Skeletal muscle satellite cell (primary cell): ENCODE data around the gene KCNE5. TPM values are rescaled to one million over a fixed set of nuclear protein-coding genes. Genes with fewer than 3 reads are reported as not detected.
"Not testable (repeated sequence)": the region's sequence is repeated elsewhere in the genome, so short reads cannot be mapped to it uniquely, and the experiment has no call there.

Source experiments
- H3K27me3 ChIP-seq: 2 replicates; pipeline ENCODE4 v1.7.0; 2013; ENCODE audit warnings: low read length; ENCODE audit not compliant: control insufficient read depth, insufficient read depth
- H3K36me3 ChIP-seq: 2 replicates; pipeline ENCODE4 v1.7.0; 2013; ENCODE audit warnings: mild to moderate bottlenecking, control low read depth, low read length; ENCODE audit not compliant: insufficient read depth
- H3K4me1 ChIP-seq: 2 replicates; pipeline ENCODE4 v1.7.0; 2013; ENCODE audit warnings: low read length; ENCODE audit not compliant: control insufficient read depth, insufficient read depth
- H3K4me2 ChIP-seq: 2 replicates; pipeline ENCODE4 v1.7.0; 2013; ENCODE audit warnings: mild to moderate bottlenecking, low read length
- H3K4me3 ChIP-seq: 2 replicates; pipeline ENCODE4 v1.7.0; 2013; ENCODE audit warnings: low read length
- H3K9ac ChIP-seq: 2 replicates; pipeline ENCODE4 v1.7.0; 2013; ENCODE audit warnings: mild to moderate bottlenecking, low read depth, low read length, moderate library complexity
- H3K9me3 ChIP-seq: replicated peaks from 2 replicates; pipeline ENCODE4 v1.7.0; 2013; ENCODE audit warnings: mild to moderate bottlenecking, control low read depth, low read length
- small RNA-seq: library from RNA; depleted of rRNA; stranded (forward); fragments of <200 nt; gene quantifications from one replicate; pipeline ENCODE3, GENCODE V24; 2012

KCNE5 gene

DNA sequence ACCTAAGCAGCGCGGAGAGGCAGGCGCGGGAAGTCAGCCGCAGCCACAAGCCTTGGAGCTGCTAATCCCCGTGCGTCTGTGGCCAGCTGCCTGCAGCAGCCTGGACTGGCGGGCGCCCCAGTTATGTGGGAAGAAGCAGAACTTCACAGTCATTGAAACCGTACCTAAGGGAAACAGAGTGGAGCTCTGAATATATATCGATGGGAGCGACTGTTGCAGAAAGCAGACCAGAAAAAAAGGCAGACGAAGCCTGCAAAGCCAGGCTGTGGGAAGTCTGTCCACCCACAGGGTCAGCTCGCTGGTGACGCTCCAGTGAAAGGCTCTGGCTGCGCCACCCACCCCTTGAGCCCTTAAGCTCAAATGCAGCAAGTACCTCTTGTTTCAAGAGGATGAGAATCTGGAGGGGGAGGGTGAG lies 24.7 kb downstream of the KCNE5 start:
- H3K9ac ChIP-seq = no peak overlapping the region
- no peaks in the 10 kb centered on the region for H3K4me1 ChIP-seq
- peaks cover 45% of the 10 kb centered on the region for H3K27me3 ChIP-seq
- no peaks in the 10 kb centered on the region for H3K9me3 ChIP-seq
- H3K36me3 ChIP-seq = no peaks in the 10 kb centered on the region
- peak overlapping the region; percentile 48 for H3K4me2 ChIP-seq
- no peak overlapping the region for H3K4me3 ChIP-seq

- H3K9me3 ChIP-seq = no peaks in the 10 kb centered on the region
- H3K9ac ChIP-seq = no peak overlapping the region
- peaks cover 41% of the 10 kb centered on the region for H3K27me3 ChIP-seq
- no peaks in the 10 kb centered on the region for H3K36me3 ChIP-seq
- no peaks in the 10 kb centered on the region for H3K4me1 ChIP-seq
- no peak overlapping the region for H3K4me3 ChIP-seq
- no peak overlapping the region for H3K4me2 ChIP-seq
Measured at GRCh38 chrX:109596015-109596414, 29.0 kb downstream of the KCNE5 start.

DNA sequence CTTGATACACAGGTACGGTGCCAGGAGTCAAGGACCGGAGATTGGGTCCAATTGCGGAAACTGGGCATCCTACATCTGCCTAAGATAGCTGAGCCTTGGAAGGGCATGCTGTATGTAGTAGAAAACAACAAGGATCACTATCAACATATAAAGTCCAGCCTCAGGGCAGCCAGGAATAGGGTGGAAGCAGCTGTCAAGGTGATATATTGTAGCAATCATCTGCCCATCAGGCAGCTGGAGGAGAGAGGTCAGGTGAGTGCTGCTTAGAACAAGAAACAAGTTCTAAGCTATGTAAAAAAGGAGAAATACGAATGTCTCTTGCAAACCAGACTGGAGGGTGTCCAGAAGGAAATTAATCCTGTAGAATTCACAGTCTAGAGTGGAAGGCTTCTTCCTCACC lies 34.8 kb downstream of the KCNE5 start:
- H3K4me2 ChIP-seq = no peak overlapping the region
- no peaks in the 10 kb centered on the region for H3K36me3 ChIP-seq
- no peaks in the 10 kb centered on the region for H3K9me3 ChIP-seq
- no peak overlapping the region for H3K9ac ChIP-seq
- H3K4me1 ChIP-seq = no peaks in the 10 kb centered on the region
- peaks cover 62% of the 10 kb centered on the region for H3K27me3 ChIP-seq
- H3K4me3 ChIP-seq = no peak overlapping the region

GRCh38 chrX:109585488-109585887 lies 39.5 kb downstream of the KCNE5 start:
- no peak overlapping the region for H3K4me2 ChIP-seq
- H3K9ac ChIP-seq = no peak overlapping the region
- no peak overlapping the region for H3K4me3 ChIP-seq
- no peaks in the 10 kb centered on the region for H3K4me1 ChIP-seq
- H3K36me3 ChIP-seq = no peaks in the 10 kb centered on the region
- no peaks in the 10 kb centered on the region for H3K9me3 ChIP-seq
- peaks cover 49% of the 10 kb centered on the region for H3K27me3 ChIP-seq

DNA sequence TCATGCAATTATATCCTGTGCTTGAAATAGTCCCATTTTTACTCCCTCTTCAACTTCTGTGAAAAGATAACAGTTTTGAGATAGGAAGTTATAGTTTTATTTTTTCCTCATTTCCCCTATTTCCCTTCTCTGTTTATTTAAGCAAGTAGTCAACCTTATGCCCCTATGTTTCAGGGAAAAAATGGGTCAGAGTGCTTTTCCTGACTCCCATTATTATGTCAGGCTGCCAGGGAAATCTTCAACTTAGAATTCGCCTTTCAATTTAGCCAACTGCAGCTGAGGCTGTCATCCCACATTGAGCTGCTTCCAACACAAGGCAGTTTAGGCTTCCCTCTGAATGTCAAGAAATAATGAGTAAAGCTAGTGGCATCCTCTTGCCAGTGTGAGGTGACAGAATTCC lies 46.1 kb downstream of the KCNE5 start:
- H3K4me3 ChIP-seq = no peak overlapping the region
- no peaks in the 10 kb centered on the region for H3K36me3 ChIP-seq
- H3K27me3 ChIP-seq = peaks cover 39% of the 10 kb centered on the region
- H3K4me2 ChIP-seq = no peak overlapping the region
- H3K9me3 ChIP-seq = no peaks in the 10 kb centered on the region
- H3K4me1 ChIP-seq = no peaks in the 10 kb centered on the region
- H3K9ac ChIP-seq = no peak overlapping the region

- no peak overlapping the region for H3K4me2 ChIP-seq
- no peak overlapping the region for H3K9ac ChIP-seq
- no peak overlapping the region for H3K4me3 ChIP-seq
- peaks cover 52% of the 10 kb centered on the region for H3K27me3 ChIP-seq
- no peaks in the 10 kb centered on the region for H3K36me3 ChIP-seq
- H3K4me1 ChIP-seq = no peaks in the 10 kb centered on the region
- H3K9me3 ChIP-seq = no peaks in the 10 kb centered on the region
Measured at GRCh38 chrX:109577055-109577454, 47.9 kb downstream of the KCNE5 start.

DNA sequence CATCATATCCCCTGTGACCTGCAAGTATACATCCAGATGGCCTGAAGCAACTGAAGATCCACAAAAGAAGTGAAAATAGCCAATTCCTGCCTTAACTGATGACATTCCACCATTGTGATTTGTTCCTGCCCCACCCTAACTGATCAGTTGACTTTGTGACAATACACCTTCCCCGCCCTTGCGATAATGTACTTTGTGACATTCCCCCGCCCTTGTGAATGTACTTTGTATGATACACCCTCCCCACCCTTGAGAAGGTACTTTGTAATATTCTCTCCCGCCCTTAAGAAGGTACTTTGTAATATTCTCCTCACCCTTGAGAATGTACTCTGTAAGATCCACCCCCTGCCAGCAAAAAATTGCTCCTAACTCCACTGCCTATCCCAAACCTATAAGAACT lies 48.9 kb downstream of the KCNE5 start:
- peaks cover 44% of the 10 kb centered on the region for H3K27me3 ChIP-seq
- H3K4me1 ChIP-seq, H3K4me2 ChIP-seq, H3K36me3 ChIP-seq, H3K9me3 ChIP-seq, H3K9ac ChIP-seq, H3K4me3 ChIP-seq: not testable (repeated sequence)

Small RNAs within 50 kb of the gene (small RNA-seq; reads per million reads assigned to genes)
- gene AL118496.2 = not detected
